ENCODE data around the gene GAPVD1.
A peak's percentile ranks its signal among the peaks of the same experiment; 100 is the strongest.

The GAPVD1 gene

GRCh38 chr9:125406810-125407087 lies 145.1 kb downstream of the GAPVD1 start:
- ATAC-seq (ENCODE audit: insufficient read depth, low read depth) = no peak

GRCh38 chr9:125407432-125407973 lies 145.9 kb downstream of the GAPVD1 start:
- H3K4me3 ChIP-seq (ENCODE audit: low read depth in 1 of 2, low read length in 2 of 2) = peak overlapping the region in 1 of 2 experiments; percentile 50; a peak in 2 of 4 replicates
- H3K4me1 ChIP-seq (ENCODE audit: insufficient read depth, low read length) = peaks cover 19% of the 10 kb centered on the region
- no peaks in the 10 kb centered on the region for H3K79me2 ChIP-seq (ENCODE audit: insufficient read depth, low read length)
- H4K20me1 ChIP-seq (ENCODE audit: insufficient read depth, low read length) = peaks cover 7% of the 10 kb centered on the region; the same call in 1 of the 2 replicates
- peak overlapping the region; percentile 43 for H3K9ac ChIP-seq (ENCODE audit: low read depth, low read length)
- TF ChIP-seq CTCF (IDR thresholded peaks at IDR 0.05; ENCODE audit: borderline replicate concordance, extremely low read depth, low read length, poor library complexity, severe bottlenecking) = no peak
- TF ChIP-seq EZH2 (IDR thresholded peaks at IDR 0.05; ENCODE audit: borderline replicate concordance, low read depth, low read length, severe bottlenecking) = no peak
- no peak overlapping the region for H3K27ac ChIP-seq (ENCODE audit: low read length)
- ATAC-seq (ENCODE audit: insufficient read depth, low read depth) = peak; percentile 76
- H2AFZ ChIP-seq (ENCODE audit: low read depth, low read length) = peak overlapping the region; percentile 64
- no peaks in the 10 kb centered on the region for H3K36me3 ChIP-seq (ENCODE audit: insufficient read depth, low read length)
- H3K4me2 ChIP-seq (ENCODE audit: insufficient read depth, low read length) = peak overlapping the region; percentile 84
- H3K27me3 ChIP-seq (ENCODE audit: insufficient read depth, low read length, poor library complexity) = no peaks in the 10 kb centered on the region
- DNase-seq = peak; percentile 72
- H3K9me3 ChIP-seq (ENCODE audit: insufficient read depth, low read length, severe bottlenecking) = no peaks in the 10 kb centered on the region

More at GRCh38 chr9:125406810-125407087, 145.1 kb downstream of the GAPVD1 start:
- no peak overlapping the region for H3K4me3 ChIP-seq (ENCODE audit: low read depth in 1 of 2, low read length in 2 of 2)
- no peaks in the 10 kb centered on the region for H3K27me3 ChIP-seq (ENCODE audit: insufficient read depth, low read length, poor library complexity)
- TF ChIP-seq EZH2 (IDR thresholded peaks at IDR 0.05; ENCODE audit: borderline replicate concordance, low read depth, low read length, severe bottlenecking) (no peak), CTCF (IDR thresholded peaks at IDR 0.05; ENCODE audit: borderline replicate concordance, extremely low read depth, low read length, poor library complexity, severe bottlenecking) (no peak)
- H3K4me2 ChIP-seq (ENCODE audit: insufficient read depth, low read length) = no peak overlapping the region
- H3K9me3 ChIP-seq (ENCODE audit: insufficient read depth, low read length, severe bottlenecking) = no peaks in the 10 kb centered on the region
- no peak overlapping the region for H3K27ac ChIP-seq (ENCODE audit: low read length)
- H2AFZ ChIP-seq (ENCODE audit: low read depth, low read length) = no peak overlapping the region
- H3K79me2 ChIP-seq (ENCODE audit: insufficient read depth, low read length) = no peaks in the 10 kb centered on the region
- H3K36me3 ChIP-seq (ENCODE audit: insufficient read depth, low read length) = no peaks in the 10 kb centered on the region
- H3K4me1 ChIP-seq (ENCODE audit: insufficient read depth, low read length) = peaks cover 19% of the 10 kb centered on the region
- H4K20me1 ChIP-seq (ENCODE audit: insufficient read depth, low read length) = peaks cover 7% of the 10 kb centered on the region; the same call in 1 of the 2 replicates
- H3K9ac ChIP-seq (ENCODE audit: low read depth, low read length) = no peak overlapping the region
- no peak for DNase-seq

GRCh38 chr9:125407974-125408900 lies 146.6 kb downstream of the GAPVD1 start:
- Histone ChIP-seq H2AFZ (ENCODE audit: low read depth, low read length) (peak overlapping the region; percentile 64), H3K4me1 (ENCODE audit: insufficient read depth, low read length) (peaks cover 19% of the 10 kb centered on the region), H4K20me1 (ENCODE audit: insufficient read depth, low read length) (peaks cover 7% of the 10 kb centered on the region; the same call in 1 of the 2 replicates), H3K4me3 (ENCODE audit: low read depth in 1 of 2, low read length in 2 of 2) (peak overlapping the region in 1 of 2 experiments; percentile 50; a peak in 2 of 4 replicates), H3K9me3 (ENCODE audit: insufficient read depth, low read length, severe bottlenecking) (no peaks in the 10 kb centered on the region), H3K9ac (ENCODE audit: low read depth, low read length) (peak overlapping the region; percentile 43), H3K27ac (ENCODE audit: low read length) (no peak overlapping the region), H3K27me3 (ENCODE audit: insufficient read depth, low read length, poor library complexity) (no peaks in the 10 kb centered on the region), H3K4me2 (ENCODE audit: insufficient read depth, low read length) (peak overlapping the region; percentile 84), H3K79me2 (ENCODE audit: insufficient read depth, low read length) (no peaks in the 10 kb centered on the region), H3K36me3 (ENCODE audit: insufficient read depth, low read length) (no peaks in the 10 kb centered on the region)
- peak; percentile 75 for DNase-seq
- TF ChIP-seq EZH2 (IDR thresholded peaks at IDR 0.05; ENCODE audit: borderline replicate concordance, low read depth, low read length, severe bottlenecking) (no peak), CTCF (IDR thresholded peaks at IDR 0.05; ENCODE audit: borderline replicate concordance, extremely low read depth, low read length, poor library complexity, severe bottlenecking) (peak; percentile 79)
- ATAC-seq (ENCODE audit: insufficient read depth, low read depth) = peak; percentile 84

All from DND-41 (cell line).